Dendritic cell treated with granulocyte-macrophage colony-stimulating factor and Interleukin-4, amounts not matched to agents 40 ng/mL and 50 ng/mL, for 4 days (primary cell): ENCODE data around the gene AGA.

Source experiments
- H3K27ac Mint-ChIP-seq: one replicate; pipeline ENCODE4 v1.8.0; 2022; ENCODE audit warnings: mild to moderate bottlenecking, mixed read lengths
- H3K27me3 Mint-ChIP-seq: one replicate; pipeline ENCODE4 v1.8.0; 2022; ENCODE audit warnings: mild to moderate bottlenecking, mixed read lengths
- H3K36me3 Mint-ChIP-seq: one replicate; pipeline ENCODE4 v1.8.0; 2022; ENCODE audit warnings: low read depth, mixed read lengths
- H3K4me1 Mint-ChIP-seq: one replicate; pipeline ENCODE4 v1.8.0; 2022; ENCODE audit warnings: low read depth, mixed read lengths
- H3K4me3 Mint-ChIP-seq: one replicate; pipeline ENCODE4 v1.8.0; 2022; ENCODE audit warnings: mild to moderate bottlenecking, moderate library complexity, mixed read lengths
- H3K9me3 Mint-ChIP-seq: one replicate; pipeline ENCODE4 v1.8.0; 2022; ENCODE audit warnings: mixed read lengths
- intact Hi-C: fragments of 100-400 bp; cut with micrococcal nuclease; formaldehyde crosslinking; loops from one replicate; pipeline ENCODE4 v1.15.0; 2022

Gene AGA

GRCh38 chr4:177427192-177427591, 15.0 kb downstream of the AGA start:
- intact Hi-C loops, result no loop called here
- peaks cover 17% of the 10 kb centered on the region for H3K36me3 Mint-ChIP-seq
- H3K9me3 Mint-ChIP-seq, result peaks cover under 1% of the 10 kb centered on the region
- no peak overlapping the region for H3K4me3 Mint-ChIP-seq
- H3K4me1 Mint-ChIP-seq, result no peaks in the 10 kb centered on the region
- H3K27me3 Mint-ChIP-seq, result no peaks in the 10 kb centered on the region
- no peak overlapping the region for H3K27ac Mint-ChIP-seq

- intact Hi-C loops, result no loop called here
- H3K27ac Mint-ChIP-seq, result no peak overlapping the region
Measured at GRCh38 chr4:177419434-177419833, 22.8 kb downstream of the AGA start.

GRCh38 chr4:177413656-177414055, 28.6 kb downstream of the AGA start:
- no peak overlapping the region for H3K27ac Mint-ChIP-seq
- H3K9me3 Mint-ChIP-seq, result no peaks in the 10 kb centered on the region
- no peaks in the 10 kb centered on the region for H3K4me1 Mint-ChIP-seq
- no peaks in the 10 kb centered on the region for H3K36me3 Mint-ChIP-seq
- intact Hi-C loops, result no loop called here
- no peak overlapping the region for H3K4me3 Mint-ChIP-seq
- no peaks in the 10 kb centered on the region for H3K27me3 Mint-ChIP-seq

More at GRCh38 chr4:177419434-177419833, 22.8 kb downstream of the AGA start:
- Mint-ChIP-seq H3K36me3 (no peaks in the 10 kb centered on the region), H3K4me1 (no peaks in the 10 kb centered on the region), H3K4me3 (no peak overlapping the region), H3K9me3 (peaks cover 17% of the 10 kb centered on the region), H3K27me3 (no peaks in the 10 kb centered on the region)

GRCh38 chr4:177413076-177413475, 29.2 kb downstream of the AGA start:
- Mint-ChIP-seq H3K36me3 (no peaks in the 10 kb centered on the region), H3K9me3 (peaks cover under 1% of the 10 kb centered on the region), H3K4me3 (no peak overlapping the region), H3K27ac (no peak overlapping the region), H3K27me3 (no peaks in the 10 kb centered on the region), H3K4me1 (no peaks in the 10 kb centered on the region)
- intact Hi-C loops, result no loop called here

DNA sequence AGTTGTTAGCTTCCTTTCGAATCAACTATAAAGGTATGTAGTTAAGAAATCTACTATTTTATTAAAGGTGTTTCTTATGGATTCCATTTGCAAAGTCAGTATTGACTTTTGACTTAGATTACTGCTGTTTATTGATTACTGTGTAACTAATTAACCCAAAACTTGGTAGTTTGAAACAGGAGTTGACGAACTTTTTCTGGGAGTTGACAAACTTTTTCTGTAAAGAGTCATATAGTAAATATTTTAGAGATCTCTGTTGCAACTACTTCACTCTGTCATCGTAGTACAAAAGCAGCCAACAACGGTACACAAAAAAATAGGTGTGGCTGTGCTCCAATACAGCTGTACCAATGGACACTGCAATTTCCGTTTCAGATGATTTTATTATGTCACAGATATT, 30.2 kb downstream of the AGA start:
- Mint-ChIP-seq H3K27me3 (no peaks in the 10 kb centered on the region), H3K27ac (no peak overlapping the region), H3K4me1 (no peaks in the 10 kb centered on the region), H3K4me3 (no peak overlapping the region), H3K9me3 (peaks cover 10% of the 10 kb centered on the region), H3K36me3 (no peaks in the 10 kb centered on the region)
- intact Hi-C loops, result no loop called here

GRCh38 chr4:177410566-177410965, 31.7 kb downstream of the AGA start:
- no peak overlapping the region for H3K27ac Mint-ChIP-seq
- intact Hi-C loops, result no loop called here
- H3K9me3 Mint-ChIP-seq, result peaks cover 10% of the 10 kb centered on the region
- no peaks in the 10 kb centered on the region for H3K36me3 Mint-ChIP-seq
- no peak overlapping the region for H3K4me3 Mint-ChIP-seq
- no peaks in the 10 kb centered on the region for H3K4me1 Mint-ChIP-seq
- H3K27me3 Mint-ChIP-seq, result no peaks in the 10 kb centered on the region

GRCh38 chr4:177408023-177408422, 34.2 kb downstream of the AGA start:
- no peaks in the 10 kb centered on the region for H3K36me3 Mint-ChIP-seq
- H3K9me3 Mint-ChIP-seq, result peaks cover 10% of the 10 kb centered on the region
- no peak overlapping the region for H3K4me3 Mint-ChIP-seq
- no peaks in the 10 kb centered on the region for H3K27me3 Mint-ChIP-seq
- H3K27ac Mint-ChIP-seq, result no peak overlapping the region
- intact Hi-C loops, result no loop called here
- H3K4me1 Mint-ChIP-seq, result no peaks in the 10 kb centered on the region

GRCh38 chr4:177405508-177405907, 36.7 kb downstream of the AGA start:
- Mint-ChIP-seq H3K36me3 (no peaks in the 10 kb centered on the region), H3K4me1 (peaks cover 15% of the 10 kb centered on the region), H3K27ac (no peak overlapping the region), H3K27me3 (no peaks in the 10 kb centered on the region), H3K4me3 (no peak overlapping the region), H3K9me3 (peaks cover 10% of the 10 kb centered on the region)
- intact Hi-C loops, result no loop called here

GRCh38 chr4:177404986-177405385, 37.3 kb downstream of the AGA start:
- Mint-ChIP-seq H3K4me3 (no peak overlapping the region), H3K9me3 (peaks cover 10% of the 10 kb centered on the region), H3K27me3 (no peaks in the 10 kb centered on the region), H3K27ac (no peak overlapping the region), H3K4me1 (peaks cover 21% of the 10 kb centered on the region), H3K36me3 (no peaks in the 10 kb centered on the region)
- intact Hi-C loops, result no loop called here

- Mint-ChIP-seq H3K4me1 (peaks cover 23% of the 10 kb centered on the region), H3K9me3 (peaks cover 10% of the 10 kb centered on the region), H3K27ac (no peak overlapping the region), H3K4me3 (no peak overlapping the region), H3K36me3 (no peaks in the 10 kb centered on the region), H3K27me3 (no peaks in the 10 kb centered on the region)
- intact Hi-C loops, result no loop called here
Measured at GRCh38 chr4:177404342-177404741, 37.9 kb downstream of the AGA start.

GRCh38 chr4:177403746-177404145, 38.5 kb downstream of the AGA start:
- Mint-ChIP-seq H3K27ac (no peak overlapping the region), H3K9me3 (peaks cover 10% of the 10 kb centered on the region), H3K27me3 (no peaks in the 10 kb centered on the region), H3K36me3 (no peaks in the 10 kb centered on the region), H3K4me1 (peaks cover 23% of the 10 kb centered on the region), H3K4me3 (no peak overlapping the region)
- intact Hi-C loops, result no loop called here

GRCh38 chr4:177401658-177402273, 40.5 kb downstream of the AGA start:
- Mint-ChIP-seq H3K4me1 (peaks cover 23% of the 10 kb centered on the region), H3K4me3 (no peak overlapping the region)

GRCh38 chr4:177400030-177400429, 42.2 kb downstream of the AGA start:
- no peaks in the 10 kb centered on the region for H3K27me3 Mint-ChIP-seq
- H3K36me3 Mint-ChIP-seq, result no peaks in the 10 kb centered on the region
- intact Hi-C loops, result no loop called here
- H3K27ac Mint-ChIP-seq, result no peak overlapping the region
- H3K4me1 Mint-ChIP-seq, result peaks cover 23% of the 10 kb centered on the region
- H3K4me3 Mint-ChIP-seq, result no peak overlapping the region
- no peaks in the 10 kb centered on the region for H3K9me3 Mint-ChIP-seq

More at GRCh38 chr4:177401658-177402273, 40.5 kb downstream of the AGA start:
- intact Hi-C loops, result no loop called here
- H3K9me3 Mint-ChIP-seq, result no peaks in the 10 kb centered on the region
- no peaks in the 10 kb centered on the region for H3K27me3 Mint-ChIP-seq
- H3K27ac Mint-ChIP-seq, result no peak overlapping the region
- H3K36me3 Mint-ChIP-seq, result no peaks in the 10 kb centered on the region

- H3K27ac Mint-ChIP-seq, result no peak overlapping the region
- no peaks in the 10 kb centered on the region for H3K36me3 Mint-ChIP-seq
- intact Hi-C loops, result no loop called here
- peaks cover 11% of the 10 kb centered on the region for H3K4me1 Mint-ChIP-seq
- no peaks in the 10 kb centered on the region for H3K27me3 Mint-ChIP-seq
- no peak overlapping the region for H3K4me3 Mint-ChIP-seq
- H3K9me3 Mint-ChIP-seq, result no peaks in the 10 kb centered on the region
Measured at GRCh38 chr4:177396352-177396751, 45.9 kb downstream of the AGA start.

- H3K27me3 Mint-ChIP-seq, result no peaks in the 10 kb centered on the region
- no peak overlapping the region for H3K27ac Mint-ChIP-seq
- H3K9me3 Mint-ChIP-seq, result no peaks in the 10 kb centered on the region
- no peaks in the 10 kb centered on the region for H3K36me3 Mint-ChIP-seq
- no peak overlapping the region for H3K4me3 Mint-ChIP-seq
- no peaks in the 10 kb centered on the region for H3K4me1 Mint-ChIP-seq
- intact Hi-C loops, result no loop called here
Measured at GRCh38 chr4:177393236-177393635, 49.0 kb downstream of the AGA start.
